T follicular helper cell (primary cell): ENCODE results near the gene STK16.
"Not testable (repeated sequence)": the region's sequence is repeated elsewhere in the genome, so short reads cannot be mapped to it uniquely, and the experiment has no call there.

Source experiments
- DNase-seq: peaks from one replicate; pipeline ENCODE4 v3.0.0-alpha.2; 2020; ENCODE audit warnings: low read depth

STK16 gene

GRCh38 chr2:219271021-219271420 lies 25.7 kb downstream of the STK16 start:
- no peak for DNase-seq

GRCh38 chr2:219272356-219272755 lies 27.1 kb downstream of the STK16 start:
- no peak for DNase-seq

DNA sequence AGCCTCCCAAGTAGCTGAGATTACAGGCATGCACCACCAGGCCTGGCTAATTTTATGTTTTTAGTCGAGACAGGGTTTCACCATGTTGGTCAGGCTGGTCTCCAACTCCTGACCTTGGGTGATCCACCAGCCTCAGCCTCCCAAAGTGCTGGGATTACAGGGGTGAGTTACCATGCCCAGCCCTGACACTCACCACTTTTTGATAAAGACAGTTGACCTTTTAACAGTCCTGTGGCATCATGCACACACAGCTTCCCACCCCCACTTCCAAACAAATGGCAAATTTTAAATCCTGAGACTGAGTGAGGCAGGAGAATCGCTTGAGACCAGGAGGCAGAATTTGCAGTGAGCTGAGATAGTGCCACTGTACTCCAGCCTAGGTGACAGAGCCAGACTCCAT lies 27.7 kb downstream of the STK16 start:
- no peak for DNase-seq

- no peak for DNase-seq
These were observed 28.7 kb downstream of the STK16 start for GRCh38 chr2:219273937-219274336.

- no peak for DNase-seq
These were observed 29.2 kb downstream of the STK16 start for GRCh38 chr2:219274361-219274921.

- peak; percentile 62 for DNase-seq
These were observed 32.7 kb downstream of the STK16 start for GRCh38 chr2:219277703-219278654.

GRCh38 chr2:219278655-219279150 lies 33.4 kb downstream of the STK16 start:
- DNase-seq = no peak

DNA sequence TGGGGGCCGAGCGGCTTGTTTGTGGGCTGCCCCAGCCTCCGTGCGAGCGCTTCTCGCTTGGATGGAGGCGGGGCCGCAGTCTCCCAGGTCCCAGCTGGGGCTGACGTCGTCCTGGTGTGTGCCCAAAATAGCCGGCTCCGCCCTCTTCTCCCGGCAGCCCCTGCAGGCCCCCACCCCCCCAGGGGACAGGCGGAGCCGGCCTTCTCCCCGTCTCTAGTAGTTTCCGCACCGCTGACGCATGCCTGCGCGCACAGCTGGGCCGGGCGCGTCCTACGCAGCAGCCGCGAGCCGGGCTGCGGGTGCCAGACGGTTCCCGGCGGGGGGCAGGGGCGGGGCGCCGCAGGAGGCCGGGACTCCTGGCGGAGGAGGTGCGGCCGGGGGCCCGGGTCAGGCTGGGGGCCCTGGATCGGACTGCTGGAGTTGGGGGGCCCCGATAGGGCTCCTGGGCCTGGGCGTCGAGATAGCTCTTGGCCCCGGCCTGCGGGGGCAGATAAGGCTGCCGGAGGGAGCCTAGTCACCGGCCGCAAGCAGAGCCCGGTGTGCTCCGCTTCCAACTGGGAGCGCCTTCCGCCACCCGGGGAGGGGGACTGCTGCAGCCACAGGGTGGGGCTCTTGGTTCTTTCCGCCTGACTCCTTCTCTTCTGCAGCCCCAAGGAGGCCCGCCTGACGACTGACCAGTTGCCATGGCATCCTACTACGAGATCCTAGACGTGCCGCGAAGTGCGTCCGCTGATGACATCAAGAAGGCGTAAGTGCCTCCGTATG lies 34.1 kb downstream of the STK16 start, which contains the start of gene DNAJB2:
Gene DNAJB2 (plus strand): TSS at position 216 of the 765 bp plus-strand sequence. CDS start 468 bp downstream, at position 684.
- peak; percentile 99 for DNase-seq

DNA sequence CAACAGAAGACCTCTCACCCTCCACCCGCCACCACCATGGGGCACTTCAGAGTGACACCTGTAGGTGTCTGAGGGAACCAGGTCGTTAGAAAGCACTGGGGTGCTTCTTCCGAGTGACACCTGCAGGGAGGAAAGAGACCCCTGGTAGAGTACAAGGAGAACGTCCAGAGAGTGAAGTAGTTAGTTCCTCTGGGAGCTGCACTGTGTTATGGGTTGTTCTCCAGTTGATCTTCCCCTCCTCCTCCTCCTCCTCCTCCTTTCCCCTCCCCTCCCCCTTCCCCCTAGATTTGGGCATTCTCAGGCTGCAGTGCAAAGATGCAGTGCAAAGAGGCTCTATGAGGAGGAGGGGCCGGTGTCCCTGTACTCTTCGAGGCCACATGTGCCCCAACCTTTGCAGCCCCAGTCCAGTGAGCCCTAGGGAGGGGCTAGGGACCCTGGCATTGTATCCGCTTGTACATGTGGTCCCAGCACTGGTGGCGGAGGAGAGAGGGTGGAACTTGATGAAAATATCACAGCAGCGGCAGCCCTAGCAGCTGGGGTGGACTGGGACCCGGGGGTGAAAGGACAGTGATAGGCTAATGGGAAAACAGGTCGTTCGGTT lies 34.7 kb downstream of the STK16 start:
- no peak for DNase-seq

DNA sequence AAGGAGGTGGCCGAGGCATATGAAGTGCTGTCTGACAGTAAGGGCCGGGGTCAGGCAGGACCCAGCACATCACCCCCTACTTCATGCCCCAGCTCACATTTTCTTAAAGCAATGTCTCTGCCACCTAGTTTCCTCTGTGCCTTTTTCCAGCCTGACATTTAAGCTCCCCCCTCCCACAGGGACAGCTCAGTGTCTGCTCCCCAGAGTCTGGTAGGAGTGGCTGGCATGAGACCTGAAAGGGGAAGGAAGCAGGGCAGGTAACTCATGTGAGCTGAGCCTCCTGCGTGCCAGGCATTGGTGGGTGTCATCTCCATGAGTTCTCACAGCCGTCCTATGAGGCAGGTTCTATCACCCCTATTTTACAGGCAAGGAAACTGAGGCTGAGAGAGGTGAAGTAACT lies 35.4 kb downstream of the STK16 start:
- DNase-seq = no peak

DNA sequence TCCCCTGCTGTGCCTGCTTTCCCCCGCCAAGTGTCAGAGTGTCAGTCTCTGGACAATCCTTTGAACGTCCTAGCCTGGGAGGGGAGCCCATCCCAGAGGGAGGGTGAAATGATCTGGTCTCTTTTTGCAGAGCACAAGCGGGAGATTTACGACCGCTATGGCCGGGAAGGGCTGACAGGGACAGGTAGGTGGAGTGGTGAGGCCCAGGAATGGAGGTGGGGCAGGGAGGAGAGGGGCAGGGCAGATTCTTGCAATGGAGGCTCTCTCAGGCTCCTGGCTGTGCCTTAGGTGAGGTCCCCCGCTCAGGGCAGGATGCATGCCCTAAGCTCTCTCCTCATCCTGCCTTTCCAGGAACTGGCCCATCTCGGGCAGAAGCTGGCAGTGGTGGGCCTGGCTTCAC lies 36.3 kb downstream of the STK16 start:
- no peak for DNase-seq

DNA sequence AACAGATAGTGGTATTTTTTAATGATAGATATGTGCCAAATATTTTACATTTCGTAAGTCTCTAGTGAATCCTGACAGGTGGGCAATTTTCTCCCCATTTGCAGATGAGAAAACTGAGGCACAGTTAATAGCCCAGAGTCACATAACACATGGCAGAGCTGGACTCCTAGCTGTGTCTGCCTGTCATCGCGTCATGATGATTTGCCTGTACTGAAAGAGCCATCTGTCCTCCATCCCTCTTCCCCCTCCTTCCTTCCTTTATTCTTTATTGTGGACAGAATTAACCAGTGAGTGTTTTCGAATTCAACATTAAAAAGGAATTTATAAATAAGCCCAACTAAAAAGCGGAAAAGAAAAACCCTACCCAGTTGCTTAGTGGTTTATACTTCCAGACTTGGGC lies 37.1 kb downstream of the STK16 start:
- no peak for DNase-seq

DNA sequence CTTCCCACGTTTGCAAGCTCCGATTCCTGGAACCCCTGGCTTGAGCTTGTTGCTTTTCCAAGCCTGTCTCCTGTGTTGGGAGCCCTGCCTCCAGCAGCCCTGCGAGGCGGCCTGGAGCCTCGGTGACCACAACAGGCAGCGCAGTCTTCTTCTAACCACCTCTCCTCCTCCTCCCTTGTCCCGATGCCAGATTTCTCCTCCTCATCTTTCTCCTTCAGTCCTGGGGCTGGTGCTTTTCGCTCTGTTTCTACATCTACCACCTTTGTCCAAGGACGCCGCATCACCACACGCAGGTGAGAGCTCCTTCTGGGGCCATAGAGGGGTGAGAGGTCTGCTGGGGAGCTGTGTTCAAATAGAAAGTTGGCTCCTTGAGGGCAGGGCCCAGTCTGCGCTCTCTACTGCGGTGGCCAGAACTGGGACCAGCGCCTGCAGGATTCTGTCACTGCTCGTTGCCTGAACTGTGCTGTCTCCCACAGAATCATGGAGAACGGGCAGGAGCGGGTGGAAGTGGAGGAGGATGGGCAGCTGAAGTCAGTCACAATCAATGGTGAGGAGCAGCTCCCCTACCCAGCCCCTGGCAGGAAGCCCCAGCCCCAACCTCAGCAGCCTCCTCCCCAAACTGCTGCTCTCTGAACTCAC lies 37.8 kb downstream of the STK16 start:
- no peak for DNase-seq

- DNase-seq = no peak
These were observed 39.5 kb downstream of the STK16 start for GRCh38 chr2:219284501-219285372.

DNA sequence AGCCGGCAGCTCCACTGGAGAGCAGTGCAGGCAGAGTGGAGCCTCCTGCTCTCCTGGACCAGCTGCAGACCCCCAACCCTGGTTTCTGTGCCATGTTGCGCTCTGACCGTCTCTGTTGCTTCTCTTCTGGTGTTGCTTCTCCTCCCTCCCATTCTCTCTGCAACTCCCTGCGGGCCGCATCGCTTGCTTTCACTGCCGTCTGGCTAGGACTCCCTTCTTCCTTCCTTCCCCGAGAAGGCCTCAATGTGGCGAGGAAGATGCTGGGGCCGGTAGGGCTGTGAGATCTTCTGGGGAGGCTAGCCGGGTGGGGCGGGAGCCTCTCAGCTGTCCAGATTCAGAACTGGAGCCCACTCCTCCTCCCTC lies 40.1 kb downstream of the STK16 start:
- no peak for DNase-seq

GRCh38 chr2:219285894-219286425 lies 40.7 kb downstream of the STK16 start:
- DNase-seq = no peak

GRCh38 chr2:219286436-219287115 lies 41.3 kb downstream of the STK16 start:
- no peak for DNase-seq

DNA sequence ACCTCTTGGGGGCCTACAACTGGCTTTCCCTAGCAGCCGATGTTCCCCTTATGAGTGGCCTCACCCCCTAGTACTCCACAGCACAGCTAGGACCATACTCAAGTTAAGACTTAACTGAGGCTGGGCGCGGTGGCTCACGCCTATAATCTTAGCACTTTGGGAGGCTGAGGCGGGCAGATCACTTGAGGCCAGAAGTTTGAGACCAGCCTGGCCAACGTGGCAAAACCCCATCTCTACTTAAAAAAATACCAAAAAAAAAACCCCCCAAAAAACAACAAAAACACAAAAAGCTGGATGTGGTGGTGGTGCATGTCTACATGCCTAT lies 41.8 kb downstream of the STK16 start:
- not testable (repeated sequence) for DNase-seq

GRCh38 chr2:219287580-219288265 lies 42.4 kb downstream of the STK16 start:
- no peak for DNase-seq
